HepG2 (cell line): ENCODE data around the gene EFCAB8. TPM values are rescaled to one million over a fixed set of nuclear protein-coding genes. Genes with fewer than 3 reads are reported as not detected.

Experiments
- ATAC-seq: fragments of 200-7000 bp; cut with Tn5 transposase; 3 replicates; pipeline ENCODE4 v1.9.1; 2020; ENCODE audit warnings: mild to moderate bottlenecking, moderate library complexity
- BruUV-seq: library from RNA; stranded (reverse); fragments of 400-500 nt; replicated peaks from 2 replicates; lab custom pipeline; 2021; lab: Mats Ljungman, UMichigan
- CTCF ChIA-PET: fragments of 300-600 bp; formaldehyde crosslinking; extraction: SDS; loops from one replicate; lab custom pipeline; 2021; ENCODE audit warnings: low total read pairs, inconsistent platforms, low intra/inter-chr PET ratio; lab: Yijun Ruan, JAX
- POLR2A ChIA-PET: fragments of 350-600 bp; sonication (Branson Sonifier 250); formaldehyde crosslinking; loops from one replicate; lab custom pipeline; 2020; ENCODE audit warnings: antibody characterized with exemption, inconsistent platforms; lab: Yijun Ruan, JAX
- DNase-seq: peaks from one replicate; pipeline ENCODE4 v3.0.0-alpha.2; 2015; ENCODE audit warnings: low spot score
- FAIRE-seq: peaks from 3 replicates; lab custom pipeline; 2011; peaks lifted over from hg19 to GRCh38; lab: Jason Lieb, UNC
- H2AFZ ChIP-seq: one replicate; pipeline ENCODE4 v1.6.1; 2011; ENCODE audit warnings: low read length, inconsistent platforms
- H3K27ac ChIP-seq: fragments of 300-600 bp; 3 replicates; pipeline ENCODE4 v1.8.0; 2011; ENCODE audit warnings: mixed run types, mild to moderate bottlenecking, mixed read lengths, low read length, inconsistent platforms; ENCODE audit not compliant: insufficient read depth; ENCODE audit errors: extremely low read length
- H3K27me3 ChIP-seq, 2 experiments: fragments of 200-600 bp in 1 of 2; 2 replicates in 1 of 2; 3 replicates in 1 of 2; pipeline versions ENCODE4 v1.6.0 to v1.8.0; 2011; ENCODE audit warnings: low read length in 2 of 2, mild to moderate bottlenecking in 2 of 2, moderate library complexity in 2 of 2, inconsistent platforms in 1 of 2; ENCODE audit not compliant: insufficient read depth in 2 of 2, control insufficient read depth in 1 of 2
- H3K36me3 ChIP-seq, 2 experiments: fragments of 200-600 bp in 1 of 2; replicated peaks in 1 of 2; 2 replicates in 1 of 2; 3 replicates in 1 of 2; pipeline versions ENCODE4 v1.5.1 to v1.8.0; 2011; ENCODE audit warnings: low read length in 2 of 2, inconsistent platforms in 1 of 2; ENCODE audit not compliant: insufficient read depth in 2 of 2, control insufficient read depth in 1 of 2
- H3K4me1 ChIP-seq: 2 replicates; pipeline ENCODE4 v1.5.1; 2012; ENCODE audit warnings: low read length, inconsistent platforms; ENCODE audit not compliant: insufficient read depth
- H3K4me2 ChIP-seq: 2 replicates; pipeline ENCODE4 v1.6.0; 2011; ENCODE audit warnings: low read depth, low read length, inconsistent platforms
- H3K4me3 ChIP-seq, 3 experiments: fragments of 200-600 bp in 1 of 3; sonication (generic), shearing (Covaris generic) in 1 of 3; replicated peaks in 1 of 3; 2 replicates each; pipeline ENCODE4 v1.5.1; 2011 to 2016; ENCODE audit warnings: low read length in 3 of 3, inconsistent platforms in 2 of 3, low read depth in 2 of 3, mild to moderate bottlenecking in 2 of 3, control low read depth in 1 of 3, mixed read lengths in 1 of 3; ENCODE audit not compliant: insufficient read depth in 1 of 3
- H3K79me2 ChIP-seq: one replicate; pipeline ENCODE4 v1.6.1; 2011; ENCODE audit warnings: low read length, inconsistent platforms; ENCODE audit not compliant: insufficient read depth
- H3K9ac ChIP-seq: 2 replicates; pipeline ENCODE4 v1.6.0; 2011; ENCODE audit warnings: mild to moderate bottlenecking, low read depth, low read length, inconsistent platforms; ENCODE audit not compliant: insufficient read depth
- H3K9me3 ChIP-seq: 2 replicates; pipeline ENCODE4 v1.5.1; 2012; ENCODE audit warnings: mild to moderate bottlenecking, low read length
- H4K20me1 ChIP-seq: 2 replicates; pipeline ENCODE4 v1.6.0; 2011; ENCODE audit warnings: inconsistent platforms, mild to moderate bottlenecking, low read length, moderate library complexity; ENCODE audit not compliant: insufficient read depth
- CHD2 ChIP-seq: IDR thresholded peaks from 2 replicates; pipeline ENCODE4 v1.6.1; 2011; ENCODE audit warnings: low read depth, low read length, improper control_type of control experiment
- FLYWCH1 ChIP-seq: sonication (generic); formaldehyde crosslinking; IDR thresholded peaks from 2 replicates; pipeline ENCODE4 v1.8.1; 2023; ENCODE audit warnings: mild to moderate bottlenecking, missing genetic modification reagents
- FOXO4 ChIP-seq: sonication (generic); formaldehyde crosslinking; conservative IDR thresholded peaks from 2 replicates; pipeline ENCODE4 v1.8.1; 2023; ENCODE audit warnings: missing genetic modification reagents
- HNF4A ChIP-seq: sonication (generic); formaldehyde crosslinking; IDR thresholded peaks from 2 replicates; pipeline ENCODE4 v1.4.0; 2020; ENCODE audit warnings: missing genetic modification reagents
- HNF4G ChIP-seq, 2 experiments: sonication (generic) in 1 of 2; formaldehyde crosslinking in 1 of 2; IDR thresholded peaks; 2 replicates each; pipeline versions ENCODE4 v1.4.0 to v1.6.1; 2011 to 2020; ENCODE audit warnings: borderline replicate concordance in 2 of 2, low read depth in 2 of 2, mild to moderate bottlenecking in 2 of 2, low read length in 1 of 2, missing genetic modification reagents in 1 of 2, moderate library complexity in 1 of 2
- MYC ChIP-seq: sonication (generic); formaldehyde crosslinking; IDR thresholded peaks from 2 replicates; pipeline ENCODE4 v1.9.0; 2021; ENCODE audit warnings: missing genetic modification reagents, borderline replicate concordance
- NKX3-1 ChIP-seq: sonication (generic); formaldehyde crosslinking; IDR thresholded peaks from 2 replicates; pipeline ENCODE4 v1.5.0; 2020; ENCODE audit warnings: missing genetic modification reagents
- SRSF9 ChIP-seq: fragments of 200-400 bp; formaldehyde crosslinking; IDR thresholded peaks from 2 replicates; pipeline ENCODE4 v1.6.1; 2018; ENCODE audit warnings: borderline replicate concordance, mild to moderate bottlenecking, low read depth, low read length; ENCODE audit not compliant: insufficient read depth, poor library complexity, severe bottlenecking
- TEAD3 ChIP-seq: optimal IDR thresholded peaks from 2 replicates; pipeline ENCODE3; 2016; ENCODE audit warnings: borderline replicate concordance
- ZNF280D ChIP-seq: sonication (generic); formaldehyde crosslinking; IDR thresholded peaks from 2 replicates; pipeline ENCODE4 v1.5.1; 2020; ENCODE audit warnings: mild to moderate bottlenecking, missing genetic modification reagents
- ZNF350 ChIP-seq: sonication (generic); formaldehyde crosslinking; IDR thresholded peaks from 2 replicates; pipeline ENCODE4 v1.4.0; 2020; ENCODE audit warnings: mild to moderate bottlenecking, low read depth, missing genetic modification reagents, borderline replicate concordance
- WGBS: methylation state at CpG from one replicate; pipeline ENCODE4 v1.1.6; 2017; ENCODE audit warnings: low lambda C conversion rate; 5-methylcytosine and 5-hydroxymethylcytosine counted together
- in situ Hi-C: cut with HindIII; loops from 2 replicates; pipeline ENCODE4 v1.10.0; 2017; ENCODE audit warnings: low pct_unique_long_range_greater_than_20kb; ENCODE audit not compliant: extremely low pct_ligation_motif_present
- intact Hi-C: fragments of 100-400 bp; cut with micrococcal nuclease; formaldehyde crosslinking; loops from one replicate; pipeline ENCODE4 v1.10.0; 2022; ENCODE audit not compliant: unreplicated experiment
- polyA plus RNA-seq, 8 experiments: library from polyadenylated mRNA; depleted of rRNA in 3 of 8; stranded (reverse) in 7 of 8; unstranded in 1 of 8; fragments of >200 nt; fragmentation: Illumina TruSeq in 4 of 8; extraction: Trizol in 4 of 8; gene quantifications; 2 replicates each; pipeline versions ENCODE4 v1.2.1 to v1.2.3, GENCODE V29; 2011 to 2016; ENCODE audit warnings: low read depth in 4 of 8, missing spikeins in 1 of 8, mixed read lengths in 1 of 8; ENCODE audit not compliant: insufficient read depth in 1 of 8
- total RNA-seq, 5 experiments: library from RNA; depleted of rRNA; stranded (reverse); fragments of >200 nt; fragmentation: Illumina TruSeq; extraction: Trizol; gene quantifications; 2 replicates each; pipeline ENCODE4 v1.2.3, GENCODE V29; 2016; ENCODE audit warnings: low read depth in 1 of 5
- TF ChIP-seq, protein P1 (sequence below): sonication (generic); formaldehyde crosslinking; IDR thresholded peaks from 2 replicates; pipeline ENCODE4 v1.4.0; 2020; ENCODE audit warnings: mild to moderate bottlenecking, missing genetic modification reagents

The EFCAB8 gene
- total and polyA plus RNA-seq, 2 of the 13 experiments (the other 11 are each of a cell fraction or from before 2014, with no cell fraction given): 0.15 to 0.22 TPM

DNA sequence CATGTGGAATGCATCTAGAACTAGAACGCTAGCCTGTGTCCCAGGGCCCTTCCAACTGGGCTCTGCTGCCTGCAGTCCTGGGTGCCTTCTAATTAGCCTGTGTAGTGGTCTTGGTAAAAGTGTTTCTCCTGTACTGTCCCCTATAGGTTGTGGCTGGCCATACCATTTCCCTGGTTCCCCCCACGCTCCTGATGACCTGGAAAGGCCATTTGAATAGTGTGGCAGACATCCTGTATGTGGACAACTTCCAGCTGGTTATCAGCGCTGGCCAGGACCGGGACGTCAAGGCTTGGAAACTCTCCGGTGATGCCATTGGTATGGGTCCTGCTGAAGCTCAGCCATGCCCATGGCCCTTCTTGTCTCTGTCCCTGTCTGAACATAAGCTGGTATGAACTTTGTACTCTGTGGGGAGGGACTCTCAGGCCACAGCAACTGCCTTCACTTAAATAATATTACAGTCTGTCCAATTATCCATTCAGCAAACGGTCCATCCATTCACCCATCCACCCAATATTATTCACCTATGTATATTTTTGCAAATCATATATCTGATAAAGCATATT is 84.8 kb downstream of the EFCAB8 start:
- no peak overlapping the region for H3K27ac ChIP-seq
- H3K79me2 ChIP-seq: no peaks in the 10 kb centered on the region
- no peak overlapping the region for H3K4me3 ChIP-seq
- H3K9ac ChIP-seq: no peak overlapping the region
- TF ChIP-seq FLYWCH1 (CRISPR knock-in tag): no peak
- no peak for TF ChIP-seq SRSF9
- no peak for TF ChIP-seq CHD2
- TF ChIP-seq ZNF280D (CRISPR knock-in tag): no peak
- TF ChIP-seq ZNF350 (CRISPR knock-in tag): 0 out of 2 replicates have a peak, but pooled peaks have one; percentile 55
- TF ChIP-seq HNF4G (IDR thresholded peaks at IDR 0.05; ENCODE audit: borderline replicate concordance, low read depth, low read length): peak; percentile 38; the same call in 1 of the 2 replicates
- TF ChIP-seq HNF4G (CRISPR knock-in tag; IDR thresholded peaks at IDR 0.05; ENCODE audit: borderline replicate concordance, low read depth): no peak
- TF ChIP-seq HNF4A (CRISPR knock-in tag): peak; percentile 76
- TF ChIP-seq TEAD3 (CRISPR knock-in tag): peak; percentile 48
- no peak for TF ChIP-seq NKX3-1 (CRISPR knock-in tag)
- no peak for TF ChIP-seq MYC (CRISPR knock-in tag)
- TF ChIP-seq, protein P1, sequence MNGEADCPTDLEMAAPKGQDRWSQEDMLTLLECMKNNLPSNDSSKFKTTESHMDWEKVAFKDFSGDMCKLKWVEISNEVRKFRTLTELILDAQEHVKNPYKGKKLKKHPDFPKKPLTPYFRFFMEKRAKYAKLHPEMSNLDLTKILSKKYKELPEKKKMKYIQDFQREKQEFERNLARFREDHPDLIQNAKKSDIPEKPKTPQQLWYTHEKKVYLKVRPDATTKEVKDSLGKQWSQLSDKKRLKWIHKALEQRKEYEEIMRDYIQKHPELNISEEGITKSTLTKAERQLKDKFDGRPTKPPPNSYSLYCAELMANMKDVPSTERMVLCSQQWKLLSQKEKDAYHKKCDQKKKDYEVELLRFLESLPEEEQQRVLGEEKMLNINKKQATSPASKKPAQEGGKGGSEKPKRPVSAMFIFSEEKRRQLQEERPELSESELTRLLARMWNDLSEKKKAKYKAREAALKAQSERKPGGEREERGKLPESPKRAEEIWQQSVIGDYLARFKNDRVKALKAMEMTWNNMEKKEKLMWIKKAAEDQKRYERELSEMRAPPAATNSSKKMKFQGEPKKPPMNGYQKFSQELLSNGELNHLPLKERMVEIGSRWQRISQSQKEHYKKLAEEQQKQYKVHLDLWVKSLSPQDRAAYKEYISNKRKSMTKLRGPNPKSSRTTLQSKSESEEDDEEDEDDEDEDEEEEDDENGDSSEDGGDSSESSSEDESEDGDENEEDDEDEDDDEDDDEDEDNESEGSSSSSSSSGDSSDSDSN: peak; percentile 31; the same call in 1 of the 2 replicates
- TF ChIP-seq FOXO4 (CRISPR knock-in tag): 0 out of 2 replicates have a peak, but pooled peaks have one; percentile 42
- peak; percentile 55 for DNase-seq
- no peak overlapping the region for H2AFZ ChIP-seq
- no peaks in the 10 kb centered on the region; a peak in 1 of 5 replicates for H3K27me3 ChIP-seq
- intact Hi-C loops: no loop called here
- POLR2A ChIA-PET: no interaction called here
- 33% methylated on average over 7 of the region's 7 CpGs for WGBS
- CTCF ChIA-PET: no interaction called here
- FAIRE-seq: no peak
- H3K4me1 ChIP-seq: peaks cover 9% of the 10 kb centered on the region
- BruUV-seq: no TSS peak
- no peaks in the 10 kb centered on the region for H3K9me3 ChIP-seq
- H3K4me2 ChIP-seq: 0 out of 2 replicates have a peak overlapping the region, but pooled peaks have one; percentile 3
- in situ Hi-C loops: no loop called here
- peak; percentile 83 for ATAC-seq
- H3K36me3 ChIP-seq: no peaks in the 10 kb centered on the region
- H4K20me1 ChIP-seq: no peaks in the 10 kb centered on the region
